Measurements from ENCODE around the gene FGF9. TPM values are rescaled to one million over a fixed set of nuclear protein-coding genes. Genes with fewer than 3 reads are reported as not detected.

The FGF9 gene
- total and polyA plus RNA-seq, 2 of the 8 experiments (the other 6 are each of a cell fraction or from before 2014, with no cell fraction given) = 0.02 TPM; not detected in 1

DNA sequence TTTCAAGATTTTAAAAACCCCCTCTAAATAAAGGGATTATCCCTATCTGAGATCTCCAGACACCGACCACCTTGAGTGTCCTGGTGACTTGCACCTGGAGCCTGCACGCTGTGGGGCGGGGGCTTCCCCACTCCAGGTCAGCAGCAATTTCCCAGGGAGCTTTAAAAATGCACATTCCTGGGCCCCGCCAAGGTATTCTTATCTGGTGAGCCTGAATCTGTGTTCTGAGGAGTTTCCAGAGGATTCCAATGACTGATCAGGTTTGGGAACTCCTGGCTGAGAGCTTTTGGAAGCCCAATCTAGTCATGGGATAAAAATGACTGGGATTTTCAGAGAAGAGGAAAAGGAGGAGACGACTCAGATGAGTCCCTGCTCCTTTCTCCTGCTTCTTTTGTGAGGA lies 66.1 kb downstream of the FGF9 start (continued):
- TF ChIP-seq, protein P1, sequence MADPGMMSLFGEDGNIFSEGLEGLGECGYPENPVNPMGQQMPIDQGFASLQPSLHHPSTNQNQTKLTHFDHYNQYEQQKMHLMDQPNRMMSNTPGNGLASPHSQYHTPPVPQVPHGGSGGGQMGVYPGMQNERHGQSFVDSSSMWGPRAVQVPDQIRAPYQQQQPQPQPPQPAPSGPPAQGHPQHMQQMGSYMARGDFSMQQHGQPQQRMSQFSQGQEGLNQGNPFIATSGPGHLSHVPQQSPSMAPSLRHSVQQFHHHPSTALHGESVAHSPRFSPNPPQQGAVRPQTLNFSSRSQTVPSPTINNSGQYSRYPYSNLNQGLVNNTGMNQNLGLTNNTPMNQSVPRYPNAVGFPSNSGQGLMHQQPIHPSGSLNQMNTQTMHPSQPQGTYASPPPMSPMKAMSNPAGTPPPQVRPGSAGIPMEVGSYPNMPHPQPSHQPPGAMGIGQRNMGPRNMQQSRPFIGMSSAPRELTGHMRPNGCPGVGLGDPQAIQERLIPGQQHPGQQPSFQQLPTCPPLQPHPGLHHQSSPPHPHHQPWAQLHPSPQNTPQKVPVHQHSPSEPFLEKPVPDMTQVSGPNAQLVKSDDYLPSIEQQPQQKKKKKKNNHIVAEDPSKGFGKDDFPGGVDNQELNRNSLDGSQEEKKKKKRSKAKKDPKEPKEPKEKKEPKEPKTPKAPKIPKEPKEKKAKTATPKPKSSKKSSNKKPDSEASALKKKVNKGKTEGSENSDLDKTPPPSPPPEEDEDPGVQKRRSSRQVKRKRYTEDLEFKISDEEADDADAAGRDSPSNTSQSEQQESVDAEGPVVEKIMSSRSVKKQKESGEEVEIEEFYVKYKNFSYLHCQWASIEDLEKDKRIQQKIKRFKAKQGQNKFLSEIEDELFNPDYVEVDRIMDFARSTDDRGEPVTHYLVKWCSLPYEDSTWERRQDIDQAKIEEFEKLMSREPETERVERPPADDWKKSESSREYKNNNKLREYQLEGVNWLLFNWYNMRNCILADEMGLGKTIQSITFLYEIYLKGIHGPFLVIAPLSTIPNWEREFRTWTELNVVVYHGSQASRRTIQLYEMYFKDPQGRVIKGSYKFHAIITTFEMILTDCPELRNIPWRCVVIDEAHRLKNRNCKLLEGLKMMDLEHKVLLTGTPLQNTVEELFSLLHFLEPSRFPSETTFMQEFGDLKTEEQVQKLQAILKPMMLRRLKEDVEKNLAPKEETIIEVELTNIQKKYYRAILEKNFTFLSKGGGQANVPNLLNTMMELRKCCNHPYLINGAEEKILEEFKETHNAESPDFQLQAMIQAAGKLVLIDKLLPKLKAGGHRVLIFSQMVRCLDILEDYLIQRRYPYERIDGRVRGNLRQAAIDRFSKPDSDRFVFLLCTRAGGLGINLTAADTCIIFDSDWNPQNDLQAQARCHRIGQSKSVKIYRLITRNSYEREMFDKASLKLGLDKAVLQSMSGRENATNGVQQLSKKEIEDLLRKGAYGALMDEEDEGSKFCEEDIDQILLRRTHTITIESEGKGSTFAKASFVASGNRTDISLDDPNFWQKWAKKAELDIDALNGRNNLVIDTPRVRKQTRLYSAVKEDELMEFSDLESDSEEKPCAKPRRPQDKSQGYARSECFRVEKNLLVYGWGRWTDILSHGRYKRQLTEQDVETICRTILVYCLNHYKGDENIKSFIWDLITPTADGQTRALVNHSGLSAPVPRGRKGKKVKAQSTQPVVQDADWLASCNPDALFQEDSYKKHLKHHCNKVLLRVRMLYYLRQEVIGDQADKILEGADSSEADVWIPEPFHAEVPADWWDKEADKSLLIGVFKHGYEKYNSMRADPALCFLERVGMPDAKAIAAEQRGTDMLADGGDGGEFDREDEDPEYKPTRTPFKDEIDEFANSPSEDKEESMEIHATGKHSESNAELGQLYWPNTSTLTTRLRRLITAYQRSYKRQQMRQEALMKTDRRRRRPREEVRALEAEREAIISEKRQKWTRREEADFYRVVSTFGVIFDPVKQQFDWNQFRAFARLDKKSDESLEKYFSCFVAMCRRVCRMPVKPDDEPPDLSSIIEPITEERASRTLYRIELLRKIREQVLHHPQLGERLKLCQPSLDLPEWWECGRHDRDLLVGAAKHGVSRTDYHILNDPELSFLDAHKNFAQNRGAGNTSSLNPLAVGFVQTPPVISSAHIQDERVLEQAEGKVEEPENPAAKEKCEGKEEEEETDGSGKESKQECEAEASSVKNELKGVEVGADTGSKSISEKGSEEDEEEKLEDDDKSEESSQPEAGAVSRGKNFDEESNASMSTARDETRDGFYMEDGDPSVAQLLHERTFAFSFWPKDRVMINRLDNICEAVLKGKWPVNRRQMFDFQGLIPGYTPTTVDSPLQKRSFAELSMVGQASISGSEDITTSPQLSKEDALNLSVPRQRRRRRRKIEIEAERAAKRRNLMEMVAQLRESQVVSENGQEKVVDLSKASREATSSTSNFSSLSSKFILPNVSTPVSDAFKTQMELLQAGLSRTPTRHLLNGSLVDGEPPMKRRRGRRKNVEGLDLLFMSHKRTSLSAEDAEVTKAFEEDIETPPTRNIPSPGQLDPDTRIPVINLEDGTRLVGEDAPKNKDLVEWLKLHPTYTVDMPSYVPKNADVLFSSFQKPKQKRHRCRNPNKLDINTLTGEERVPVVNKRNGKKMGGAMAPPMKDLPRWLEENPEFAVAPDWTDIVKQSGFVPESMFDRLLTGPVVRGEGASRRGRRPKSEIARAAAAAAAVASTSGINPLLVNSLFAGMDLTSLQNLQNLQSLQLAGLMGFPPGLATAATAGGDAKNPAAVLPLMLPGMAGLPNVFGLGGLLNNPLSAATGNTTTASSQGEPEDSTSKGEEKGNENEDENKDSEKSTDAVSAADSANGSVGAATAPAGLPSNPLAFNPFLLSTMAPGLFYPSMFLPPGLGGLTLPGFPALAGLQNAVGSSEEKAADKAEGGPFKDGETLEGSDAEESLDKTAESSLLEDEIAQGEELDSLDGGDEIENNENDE (IDR thresholded peaks at IDR 0.05; ENCODE audit: insufficient replicate concordance, low read length) = no peak
- TF ChIP-seq KDM4A (IDR thresholded peaks at IDR 0.05; ENCODE audit: low read depth, low read length, severe bottlenecking) (no peak), GTF2F1 (IDR thresholded peaks at IDR 0.05; ENCODE audit: borderline replicate concordance, low read depth, low read length) (no peak), BACH1 (IDR thresholded peaks at IDR 0.05; ENCODE audit: low read length) (no peak), BCL11A (IDR thresholded peaks at IDR 0.05; ENCODE audit: low read depth in 2 of 2, low read length in 2 of 2) (no peak), GABPA (IDR thresholded peaks at IDR 0.05; ENCODE audit: borderline replicate concordance, insufficient read depth, low read length) (no peak), KDM5A (IDR thresholded peaks at IDR 0.05; ENCODE audit: low read length) (no peak), ASH2L (IDR thresholded peaks at IDR 0.05; ENCODE audit: low read length) (no peak), CREB1 (IDR thresholded peaks at IDR 0.05) (no peak), HDAC2 (IDR thresholded peaks at IDR 0.05; ENCODE audit: borderline replicate concordance in 1 of 2, low read depth in 2 of 2, low read length in 2 of 2) (no peak), CEBPB (IDR thresholded peaks at IDR 0.05; ENCODE audit: low read depth, low read length) (no peak)

Measured in H1 (cell line).